Mesenchymal stem cell (in vitro differentiated cells and primary cell): Measurements from ENCODE around the gene TBX1.

Experiments used
- DNase-seq: peaks from one replicate; pipeline ENCODE4 v3.0.0-alpha.2; 2013
- H2AFZ ChIP-seq: one replicate; pipeline ENCODE4 v1.6.1; 2013; ENCODE audit warnings: low read depth, mild to moderate bottlenecking, control low read depth, inconsistent platforms, low read length, moderate library complexity
- H2AK5ac ChIP-seq: 2 replicates; pipeline ENCODE4 v1.6.1; 2013; ENCODE audit warnings: low read length, moderate library complexity, mild to moderate bottlenecking, inconsistent platforms; ENCODE audit not compliant: severe bottlenecking
- H2BK120ac ChIP-seq: one replicate; pipeline ENCODE4 v1.6.1; 2013; ENCODE audit warnings: low read depth, mild to moderate bottlenecking, inconsistent platforms, low read length, moderate library complexity
- H2BK12ac ChIP-seq, 2 experiments: one replicate each; pipeline ENCODE4 v1.6.1; 2013; ENCODE audit warnings: inconsistent platforms in 2 of 2, low read length in 2 of 2, mild to moderate bottlenecking in 2 of 2, moderate library complexity in 2 of 2, control low read depth in 1 of 2
- H2BK15ac ChIP-seq: one replicate; pipeline ENCODE4 v1.6.1; 2013; ENCODE audit warnings: mild to moderate bottlenecking, low read depth, inconsistent platforms; ENCODE audit not compliant: poor library complexity, severe bottlenecking
- H2BK5ac ChIP-seq: 2 replicates; pipeline ENCODE4 v1.6.1; 2013; ENCODE audit warnings: low read depth, mild to moderate bottlenecking, low read length, control low read depth, inconsistent platforms; ENCODE audit not compliant: poor library complexity, severe bottlenecking
- H3K14ac ChIP-seq, 2 experiments: one replicate each; pipeline ENCODE4 v1.6.1; 2013; ENCODE audit warnings: inconsistent platforms in 2 of 2, low read length in 2 of 2, control low read depth in 1 of 2, mild to moderate bottlenecking in 1 of 2, moderate library complexity in 1 of 2
- H3K18ac ChIP-seq, 2 experiments: one replicate each; pipeline ENCODE4 v1.6.1; 2013; ENCODE audit warnings: inconsistent platforms in 2 of 2, low read length in 2 of 2, control low read depth in 1 of 2, low read depth in 1 of 2, mild to moderate bottlenecking in 1 of 2
- H3K23ac ChIP-seq, 2 experiments: one replicate each; pipeline ENCODE4 v1.6.1; 2013; ENCODE audit warnings: inconsistent platforms in 2 of 2, low read length in 2 of 2, mild to moderate bottlenecking in 2 of 2, moderate library complexity in 2 of 2, control low read depth in 1 of 2
- H3K27ac ChIP-seq: 2 replicates; pipeline ENCODE4 v1.5.1; 2013; ENCODE audit warnings: mild to moderate bottlenecking, moderate library complexity, low read length, control low read depth, inconsistent platforms; ENCODE audit not compliant: poor library complexity, severe bottlenecking
- H3K27me3 ChIP-seq, 2 experiments: 2 replicates each; pipeline versions ENCODE4 v1.6.1 to v1.7.0; 2013; ENCODE audit warnings: low read length in 2 of 2, mild to moderate bottlenecking in 2 of 2, moderate library complexity in 2 of 2, control low read depth in 1 of 2, inconsistent platforms in 1 of 2; ENCODE audit not compliant: control insufficient read depth in 1 of 2, insufficient read depth in 1 of 2
- H3K36me3 ChIP-seq, 2 experiments: 2 replicates each; pipeline versions ENCODE4 v1.6.1 to v1.7.0; 2013; ENCODE audit warnings: low read length in 2 of 2, control low read depth in 1 of 2, inconsistent platforms in 1 of 2, low read depth in 1 of 2, mild to moderate bottlenecking in 1 of 2; ENCODE audit not compliant: insufficient read depth in 2 of 2, control insufficient read depth in 1 of 2
- H3K4ac ChIP-seq, 2 experiments: one replicate each; pipeline ENCODE4 v1.6.1; 2013; ENCODE audit warnings: inconsistent platforms in 2 of 2, low read length in 2 of 2, mild to moderate bottlenecking in 2 of 2, moderate library complexity in 2 of 2, control low read depth in 1 of 2, low read depth in 1 of 2
- H3K4me1 ChIP-seq: 2 replicates; pipeline ENCODE4 v1.6.1; 2013; ENCODE audit warnings: low read depth, low read length, control low read depth; ENCODE audit not compliant: control insufficient read depth, insufficient read depth
- H3K4me2 ChIP-seq: 2 replicates; pipeline ENCODE4 v1.6.1; 2013; ENCODE audit warnings: low read length, mild to moderate bottlenecking, inconsistent platforms; ENCODE audit not compliant: poor library complexity, severe bottlenecking
- H3K4me3 ChIP-seq, 2 experiments: 2 replicates each; pipeline versions ENCODE4 v1.5.1 to v1.7.0; 2013; ENCODE audit warnings: low read length in 2 of 2, mild to moderate bottlenecking in 2 of 2, control low read depth in 1 of 2, low read depth in 1 of 2; ENCODE audit not compliant: insufficient read depth in 1 of 2
- H3K79me1 ChIP-seq: replicated peaks from 2 replicates; pipeline ENCODE4 v1.6.1; 2013; ENCODE audit warnings: mild to moderate bottlenecking, control low read depth, low read length, inconsistent platforms; ENCODE audit not compliant: poor library complexity, severe bottlenecking
- H3K9ac ChIP-seq: 2 replicates; pipeline ENCODE4 v1.7.0; 2013; ENCODE audit warnings: mild to moderate bottlenecking, low read length, moderate library complexity
- H3K9me3 ChIP-seq: 2 replicates; pipeline ENCODE4 v1.7.0; 2013; ENCODE audit warnings: mild to moderate bottlenecking, low read length; ENCODE audit not compliant: control insufficient read depth
- H4K8ac ChIP-seq: one replicate; pipeline ENCODE4 v1.6.1; 2013; ENCODE audit warnings: inconsistent platforms, mild to moderate bottlenecking, low read length, moderate library complexity
- H4K91ac ChIP-seq: one replicate; pipeline ENCODE4 v1.6.1; 2013; ENCODE audit warnings: mild to moderate bottlenecking, low read length, inconsistent platforms
- WGBS: methylation state at CpG from one replicate; pipeline ENCODE4 v1.1.7; 2013; ENCODE audit warnings: mixed read lengths; 5-methylcytosine and 5-hydroxymethylcytosine counted together

The TBX1 gene

GRCh38 chr22:19793161-19793560 is 32.6 kb downstream of the TBX1 start:
- no peak overlapping the region for H3K23ac ChIP-seq
- H2BK15ac ChIP-seq: no peak overlapping the region
- no peak overlapping the region for H3K9ac ChIP-seq
- no peak overlapping the region for H3K14ac ChIP-seq
- DNase-seq: no peak
- H3K27ac ChIP-seq: no peak overlapping the region
- H3K4me2 ChIP-seq: no peak overlapping the region
- H3K4me3 ChIP-seq: no peak overlapping the region
- no peak overlapping the region for H4K91ac ChIP-seq
- peaks cover 2% of the 10 kb centered on the region for H3K4me1 ChIP-seq
- H3K18ac ChIP-seq: no peak overlapping the region
- peaks cover 2% of the 10 kb centered on the region for H3K79me1 ChIP-seq
- WGBS: 73% methylated on average over 2 of the region's 2 CpGs
- no peak overlapping the region for H4K8ac ChIP-seq
- peaks cover 8% of the 10 kb centered on the region for H3K9me3 ChIP-seq
- no peak overlapping the region for H2BK5ac ChIP-seq
- H3K4ac ChIP-seq: no peak overlapping the region
- no peaks in the 10 kb centered on the region for H3K27me3 ChIP-seq
- H2BK12ac ChIP-seq: no peak overlapping the region
- peaks cover 0 to 21% of the 10 kb centered on the region in 2 experiments for H3K36me3 ChIP-seq
- H2AK5ac ChIP-seq: no peak overlapping the region
- no peak overlapping the region for H2BK120ac ChIP-seq
- no peak overlapping the region for H2AFZ ChIP-seq

DNA sequence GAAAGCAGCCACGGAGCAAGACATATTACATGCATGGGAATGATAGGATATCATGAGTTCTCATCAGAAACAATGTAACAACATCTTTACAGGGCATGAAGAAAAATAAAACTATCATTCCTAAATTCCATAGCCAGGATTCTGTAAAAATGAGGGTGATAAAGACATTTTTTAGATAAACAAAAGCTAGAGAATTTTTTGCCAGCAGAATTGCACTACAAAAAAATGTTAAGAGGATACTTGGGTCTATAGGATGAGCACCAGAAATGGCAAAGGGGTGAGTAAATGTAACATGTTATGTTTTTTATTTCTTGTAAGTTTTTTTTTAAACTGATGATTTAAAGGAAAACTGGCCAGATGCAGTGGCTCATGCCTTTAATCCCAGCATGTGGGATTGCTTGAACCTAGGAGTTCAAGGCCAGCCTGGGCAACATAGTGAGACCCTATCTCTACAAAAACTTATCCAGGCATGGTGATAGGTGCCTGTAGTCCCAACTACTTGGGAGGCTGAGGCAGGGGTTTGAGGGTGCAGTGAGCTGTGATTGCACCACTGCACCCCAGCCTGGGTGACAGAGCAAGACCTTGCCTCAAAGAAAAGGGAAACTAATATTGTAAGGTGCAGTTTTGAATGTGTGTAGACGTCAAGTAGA is 33.2 kb downstream of the TBX1 start:
- no peaks in the 10 kb centered on the region for H3K27me3 ChIP-seq
- H3K18ac ChIP-seq: no peak overlapping the region
- no peak overlapping the region for H4K91ac ChIP-seq
- peaks cover 5% of the 10 kb centered on the region for H3K4me1 ChIP-seq
- no peak overlapping the region for H3K23ac ChIP-seq
- H3K79me1 ChIP-seq: peaks cover 2% of the 10 kb centered on the region
- no peak overlapping the region for H2BK5ac ChIP-seq
- H2BK15ac ChIP-seq: no peak overlapping the region
- H4K8ac ChIP-seq: no peak overlapping the region
- no peak overlapping the region for H3K4me3 ChIP-seq
- no peak overlapping the region for H2BK12ac ChIP-seq
- H3K9me3 ChIP-seq: peaks cover 8% of the 10 kb centered on the region
- no peak overlapping the region for H3K4me2 ChIP-seq
- no peak overlapping the region for H3K14ac ChIP-seq
- DNase-seq: no peak
- H3K36me3 ChIP-seq: peaks cover 0 to 18% of the 10 kb centered on the region in 2 experiments
- 94% methylated on average over 1 of the region's 2 CpGs for WGBS
- no peak overlapping the region for H2AK5ac ChIP-seq
- no peak overlapping the region for H3K4ac ChIP-seq
- no peak overlapping the region for H3K27ac ChIP-seq
- H2BK120ac ChIP-seq: no peak overlapping the region
- H3K9ac ChIP-seq: no peak overlapping the region
- H2AFZ ChIP-seq: no peak overlapping the region

DNA sequence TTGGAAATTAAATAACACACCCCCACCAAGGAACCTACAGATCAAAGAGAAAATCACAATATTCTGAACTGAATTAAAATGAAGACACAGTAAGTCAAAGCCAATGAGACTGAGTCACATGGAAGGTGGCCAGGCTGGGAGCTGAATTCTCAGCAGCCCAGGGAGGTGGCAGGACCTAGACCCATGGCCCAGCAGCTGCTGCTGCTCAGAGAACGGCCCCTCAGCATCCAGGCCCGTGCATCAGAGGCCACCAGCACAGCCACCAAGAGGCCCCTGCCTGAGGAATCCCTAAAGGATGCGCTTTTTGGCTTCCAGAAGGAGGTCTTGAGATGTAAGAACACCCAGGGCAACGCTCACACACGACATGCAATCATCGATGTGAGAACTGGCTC is 35.0 kb downstream of the TBX1 start:
- Histone ChIP-seq H3K9ac (peak overlapping the region; percentile 0), H4K8ac (no peak overlapping the region), H3K4me3 (peak overlapping the region in 1 of 2 experiments; percentile 29), H3K4me2 (no peak overlapping the region), H3K27ac (no peak overlapping the region), H3K4me1 (peaks cover 19% of the 10 kb centered on the region), H3K4ac (no peak overlapping the region), H3K9me3 (peaks cover 8% of the 10 kb centered on the region), H2BK120ac (no peak overlapping the region), H3K27me3 (no peaks in the 10 kb centered on the region), H3K79me1 (peaks cover 2% of the 10 kb centered on the region), H2AFZ (no peak overlapping the region), H3K14ac (no peak overlapping the region), H3K18ac (no peak overlapping the region), H3K36me3 (peaks cover 0 to 27% of the 10 kb centered on the region in 2 experiments), H2BK15ac (no peak overlapping the region), H2BK12ac (no peak overlapping the region), H2BK5ac (no peak overlapping the region), H2AK5ac (no peak overlapping the region), H3K23ac (no peak overlapping the region), H4K91ac (no peak overlapping the region)
- 95% methylated on average over 6 of the region's 6 CpGs for WGBS
- DNase-seq: no peak

GRCh38 chr22:19796160-19796559 is 35.6 kb downstream of the TBX1 start:
- Histone ChIP-seq H3K27me3 (no peaks in the 10 kb centered on the region), H3K9ac (no peak overlapping the region), H3K79me1 (peaks cover 2% of the 10 kb centered on the region), H3K36me3 (peaks cover 0 to 33% of the 10 kb centered on the region in 2 experiments), H3K18ac (no peak overlapping the region), H3K4me2 (no peak overlapping the region), H2BK120ac (no peak overlapping the region), H2AFZ (no peak overlapping the region), H3K4ac (no peak overlapping the region), H3K4me1 (peaks cover 19% of the 10 kb centered on the region), H4K91ac (no peak overlapping the region), H3K9me3 (peaks cover 8% of the 10 kb centered on the region), H3K27ac (no peak overlapping the region), H2AK5ac (no peak overlapping the region), H2BK12ac (no peak overlapping the region), H2BK5ac (no peak overlapping the region), H3K23ac (no peak overlapping the region), H3K4me3 (no peak overlapping the region), H2BK15ac (no peak overlapping the region), H3K14ac (no peak overlapping the region), H4K8ac (no peak overlapping the region)
- DNase-seq: no peak
- 100% methylated on average over 5 of the region's 7 CpGs for WGBS
